Epithelial cell of esophagus (primary cell): ENCODE data around the gene ETV6.

Source experiments
- DNase-seq: peaks from one replicate; pipeline ENCODE4 v3.0.0; 2010; ENCODE audit warnings: low read depth
- H3K4me3 ChIP-seq: 2 replicates; pipeline ENCODE4 v1.5.1; 2011; ENCODE audit warnings: mild to moderate bottlenecking, low read length, control low read depth
- CTCF ChIP-seq: IDR thresholded peaks from 2 replicates; pipeline ENCODE4 v1.5.1; 2011; ENCODE audit warnings: low read depth, mild to moderate bottlenecking, low read length, control low read depth, inconsistent platforms; ENCODE audit not compliant: insufficient read depth; ENCODE audit errors: missing control alignments

Gene ETV6

GRCh38 chr12:11745113-11745512 lies 95.6 kb downstream of the ETV6 start:
- no peak for DNase-seq
- no peak for TF ChIP-seq CTCF
- H3K4me3 ChIP-seq: no peak overlapping the region

GRCh38 chr12:11746024-11746771 lies 96.7 kb downstream of the ETV6 start:
- no peak for TF ChIP-seq CTCF
- no peak overlapping the region for H3K4me3 ChIP-seq
- DNase-seq: peak; percentile 98

- TF ChIP-seq CTCF: no peak
- no peak overlapping the region for H3K4me3 ChIP-seq
- no peak for DNase-seq
These were observed 97.7 kb downstream of the ETV6 start for GRCh38 chr12:11746940-11747716.

- H3K4me3 ChIP-seq: no peak overlapping the region
- no peak for DNase-seq
- TF ChIP-seq CTCF: no peak
These were observed 98.5 kb downstream of the ETV6 start for GRCh38 chr12:11747969-11748368.

- DNase-seq: no peak
- no peak overlapping the region for H3K4me3 ChIP-seq
- no peak for TF ChIP-seq CTCF
These were observed 99.4 kb downstream of the ETV6 start for GRCh38 chr12:11748903-11749302.

GRCh38 chr12:11749943-11750690 lies 100.6 kb downstream of the ETV6 start:
- no peak for TF ChIP-seq CTCF
- no peak overlapping the region for H3K4me3 ChIP-seq
- no peak for DNase-seq
